GM18870 (cell line): ENCODE results near the gene HPSE2.

Experiments
- ATAC-seq: cut with Tn5 transposase; IDR thresholded peaks from one replicate; pipeline ENCODE4 v1.9.1; 2021; ENCODE audit warnings: moderate library complexity; ENCODE audit not compliant: unreplicated experiment

The HPSE2 gene

GRCh38 chr10:98632456-98633150, 603.0 kb downstream of the HPSE2 start:
- ATAC-seq: no peak

DNA sequence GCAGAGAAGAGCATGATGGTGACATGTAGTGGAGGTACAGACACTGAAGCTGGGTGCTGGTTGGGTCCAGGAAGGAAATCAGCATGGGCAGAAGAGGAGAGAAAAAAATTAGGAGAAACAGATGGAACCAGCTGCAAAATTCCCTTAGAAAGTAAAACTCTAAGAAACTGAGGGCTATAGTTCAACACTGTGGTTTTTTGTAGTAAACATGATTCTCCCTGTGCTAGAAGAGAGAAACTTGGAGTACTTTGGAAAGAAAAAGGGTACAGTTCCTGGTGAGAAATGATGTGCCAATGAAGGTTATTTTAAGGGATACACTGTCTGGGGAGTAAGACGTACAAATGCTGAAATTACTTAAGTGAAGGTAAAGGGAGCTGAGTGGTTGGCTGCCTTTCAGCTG, 607.4 kb downstream of the HPSE2 start:
- ATAC-seq: no peak

- no peak for ATAC-seq
These were observed 607.9 kb downstream of the HPSE2 start for GRCh38 chr10:98627711-98628110.

DNA sequence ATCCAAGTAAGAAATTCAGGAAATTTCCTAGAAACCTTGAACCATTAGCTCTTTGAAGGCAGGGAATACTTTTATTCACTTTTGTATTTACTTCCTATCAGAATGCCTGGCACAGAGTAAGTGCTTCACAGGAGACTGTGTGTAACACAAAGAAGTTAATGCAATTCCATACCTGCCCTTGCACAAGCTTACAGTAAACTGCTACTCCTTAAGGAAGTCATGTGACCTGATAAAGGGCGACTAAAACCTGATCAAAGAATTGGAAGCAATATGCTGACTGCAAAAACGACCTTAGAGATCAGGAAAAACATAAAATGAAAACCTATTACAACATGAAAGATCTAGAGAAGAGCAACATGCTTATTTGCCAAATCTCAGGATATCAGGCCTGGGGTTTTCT, 610.7 kb downstream of the HPSE2 start:
- ATAC-seq: no peak

DNA sequence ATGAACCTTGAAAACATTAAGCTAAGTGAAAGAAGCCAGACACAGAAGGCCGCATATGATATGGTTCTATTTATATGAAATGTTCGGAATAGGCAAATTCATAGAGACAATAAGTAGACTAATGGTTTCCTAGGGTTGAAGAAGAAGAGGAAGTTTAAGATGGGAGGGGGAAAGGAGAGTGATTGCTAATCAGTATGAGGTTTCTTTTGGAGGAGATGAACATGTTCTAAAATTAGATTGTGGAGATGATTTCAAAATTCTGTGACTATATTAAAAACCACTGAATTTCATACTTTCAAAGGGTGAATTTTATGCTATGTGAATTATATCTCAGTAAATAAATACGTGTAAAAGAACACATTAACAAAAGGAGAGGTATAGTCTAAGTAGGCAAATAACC, 612.5 kb downstream of the HPSE2 start:
- no peak for ATAC-seq

GRCh38 chr10:98621630-98622029, 614.0 kb downstream of the HPSE2 start:
- no peak for ATAC-seq

- ATAC-seq: no peak
These were observed 615.1 kb downstream of the HPSE2 start for GRCh38 chr10:98620503-98620902.

GRCh38 chr10:98619446-98619845, 616.2 kb downstream of the HPSE2 start:
- no peak for ATAC-seq

DNA sequence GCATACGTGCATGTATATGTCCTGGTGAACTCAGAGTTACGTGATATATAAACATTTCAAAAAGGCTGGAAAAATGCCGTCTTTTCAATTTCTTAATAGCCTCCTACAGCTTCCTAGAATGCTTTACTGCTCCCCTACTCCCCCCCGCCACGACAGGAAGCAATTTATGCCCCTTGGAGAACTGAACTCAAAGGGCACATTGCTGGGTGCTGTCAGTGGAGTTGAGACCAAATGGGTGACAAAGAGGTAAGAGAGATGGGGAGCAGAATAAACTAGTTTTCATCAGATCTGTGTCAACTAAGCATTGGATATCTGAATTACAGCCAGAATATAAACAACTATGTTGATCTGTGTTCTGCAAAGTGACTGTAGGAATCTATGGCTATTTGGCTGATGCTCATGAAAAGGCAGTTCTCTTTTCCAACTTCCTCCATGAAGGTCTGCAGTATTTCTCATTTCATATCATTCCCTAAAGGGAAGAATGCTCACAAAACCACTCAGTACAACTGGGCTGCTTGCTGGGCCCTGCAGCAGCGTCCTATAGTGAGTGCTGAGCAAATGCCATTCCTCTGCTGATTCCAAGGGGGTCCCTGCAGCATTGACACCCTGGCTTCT, 617.6 kb downstream of the HPSE2 start:
- no peak for ATAC-seq

DNA sequence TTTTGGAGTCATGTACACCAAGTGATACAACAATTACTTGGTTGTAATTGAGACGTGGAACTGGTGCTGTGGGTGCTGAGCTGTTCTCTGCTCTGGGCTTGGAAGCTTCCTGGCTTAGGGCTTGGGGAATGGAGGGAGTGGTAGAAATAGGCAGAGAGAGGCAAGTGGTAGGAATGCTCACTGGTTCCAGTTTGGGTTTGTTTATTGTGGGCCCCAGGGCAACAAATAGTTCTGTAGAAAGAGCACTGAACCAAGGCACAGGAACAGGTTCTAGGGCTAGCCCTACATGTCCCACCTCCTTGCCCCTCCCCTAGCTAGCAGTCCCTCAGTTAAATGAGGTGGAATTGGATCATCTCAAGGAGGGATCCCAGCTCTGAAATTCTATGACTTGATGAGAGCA, 622.2 kb downstream of the HPSE2 start:
- no peak for ATAC-seq

DNA sequence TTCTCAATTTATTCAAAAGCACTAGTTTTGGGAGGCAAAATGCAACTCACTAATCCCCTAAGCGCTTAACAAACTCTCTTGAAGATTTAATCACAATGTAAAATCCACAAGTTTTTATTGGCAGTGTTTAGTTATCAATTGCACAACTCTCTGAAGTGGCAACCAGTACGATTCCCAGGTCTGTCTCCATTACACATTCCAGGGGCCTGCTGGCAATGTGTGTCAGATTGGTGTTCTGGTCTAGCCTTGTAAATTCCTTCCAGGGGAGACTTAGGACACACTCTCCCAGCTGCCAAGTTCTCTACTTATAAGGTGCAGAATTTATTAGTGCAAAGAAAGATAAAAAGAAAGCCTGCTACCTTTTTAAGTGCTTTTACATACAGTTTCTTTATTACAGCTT, 624.2 kb downstream of the HPSE2 start:
- no peak for ATAC-seq

DNA sequence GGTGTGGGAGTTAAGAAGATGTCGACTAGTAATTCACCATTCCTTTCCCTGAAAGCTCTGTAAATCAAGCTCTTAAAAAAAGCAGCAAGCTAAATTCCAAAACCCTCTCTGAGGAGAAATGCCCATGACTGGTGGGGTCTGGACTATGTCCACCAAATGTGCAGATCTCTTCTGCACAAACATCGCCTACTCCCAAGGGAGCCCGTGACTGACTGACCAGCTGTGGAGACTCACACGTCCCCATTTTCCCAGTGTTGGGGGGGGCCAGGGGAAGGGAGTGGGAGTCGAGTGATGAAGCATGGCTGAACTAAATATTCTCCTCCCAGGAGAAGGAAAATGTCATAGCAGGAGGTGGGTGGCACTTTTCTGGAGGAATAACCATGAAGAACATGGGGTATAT, 624.8 kb downstream of the HPSE2 start:
- no peak for ATAC-seq

DNA sequence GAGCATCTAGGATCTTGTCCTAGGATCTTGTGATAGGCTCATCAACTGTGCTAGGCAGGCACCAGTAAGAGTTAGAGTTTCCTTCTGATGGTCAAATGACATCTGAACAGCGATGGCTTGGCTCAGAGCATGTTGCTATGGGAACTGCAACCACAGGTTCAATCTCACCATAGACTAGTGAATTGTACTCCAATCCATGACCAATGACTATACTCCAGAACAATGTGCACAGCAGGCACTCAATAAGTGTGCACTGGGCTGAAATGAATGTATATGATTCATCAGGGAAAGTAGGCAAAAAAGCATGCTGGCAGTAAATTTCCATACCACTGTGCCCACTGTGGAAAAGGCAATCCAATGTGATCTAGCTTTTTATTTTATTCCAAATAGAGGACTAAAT, 625.4 kb downstream of the HPSE2 start:
- ATAC-seq: no peak

DNA sequence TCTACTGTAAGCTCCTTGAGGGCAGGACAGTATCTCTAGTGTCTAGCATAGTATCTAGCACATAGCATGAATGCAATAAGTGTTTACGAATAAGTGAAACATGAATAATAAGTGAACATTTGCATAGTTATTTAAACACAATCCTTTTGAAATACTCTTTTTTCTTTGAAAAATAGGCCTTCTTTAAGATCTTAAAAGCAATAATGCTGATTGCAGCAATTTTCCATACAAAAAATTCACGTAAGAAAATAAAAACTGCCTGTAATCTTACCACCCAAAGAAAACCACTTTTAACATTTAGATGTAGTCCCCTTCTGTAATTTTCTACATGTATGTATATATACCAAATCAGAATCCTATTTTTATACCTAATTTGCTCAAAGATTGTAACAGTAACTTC, 626.4 kb downstream of the HPSE2 start:
- no peak for ATAC-seq

GRCh38 chr10:98608411-98608810, 627.2 kb downstream of the HPSE2 start:
- no peak for ATAC-seq

DNA sequence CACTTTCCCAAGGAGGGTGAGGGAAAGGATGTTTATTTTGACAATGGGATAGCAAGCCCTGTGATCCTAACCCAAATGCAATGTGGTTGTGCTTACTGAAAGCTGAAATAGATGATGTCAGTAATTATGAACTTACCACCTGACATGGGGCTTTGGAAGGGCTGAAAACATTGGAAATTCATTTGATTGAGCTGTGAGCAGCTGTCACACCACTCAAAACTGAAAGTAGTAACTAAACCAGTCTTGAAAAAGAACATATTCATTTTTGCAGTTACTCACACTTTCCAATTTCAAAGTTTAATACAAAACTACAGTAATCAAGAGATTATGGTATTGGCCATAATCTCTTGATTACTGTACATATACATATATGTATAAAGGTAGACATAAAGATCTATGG, 633.4 kb downstream of the HPSE2 start:
- ATAC-seq: no peak

GRCh38 chr10:98599032-98599610, 636.5 kb downstream of the HPSE2 start:
- no peak for ATAC-seq

DNA sequence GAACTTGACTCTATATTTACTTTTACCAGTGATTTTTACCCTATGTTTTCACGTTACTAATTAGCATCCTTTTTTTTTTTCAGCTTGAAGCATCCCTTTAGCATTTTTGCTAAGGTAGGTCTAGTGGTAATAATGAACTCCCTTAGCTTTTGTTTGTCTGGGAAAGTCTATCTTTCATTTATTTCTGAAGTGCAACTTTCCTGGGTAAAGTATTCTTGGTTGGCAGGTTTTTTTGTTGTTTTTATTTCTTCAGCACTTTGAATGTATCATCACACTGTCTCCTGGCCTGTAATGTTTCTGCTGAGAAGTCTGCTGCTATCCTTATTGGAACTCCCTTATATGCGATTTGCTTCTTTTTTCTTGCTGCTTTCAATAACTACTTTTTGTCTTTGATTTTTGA, 639.2 kb downstream of the HPSE2 start:
- no peak for ATAC-seq

- no peak for ATAC-seq
These were observed 646.0 kb downstream of the HPSE2 start for GRCh38 chr10:98589691-98590090.

- no peak for ATAC-seq
These were observed 646.6 kb downstream of the HPSE2 start for GRCh38 chr10:98589007-98589406.

- ATAC-seq: no peak
These were observed 648.4 kb downstream of the HPSE2 start for GRCh38 chr10:98587156-98587837.

- no peak for ATAC-seq
These were observed 649.6 kb downstream of the HPSE2 start for GRCh38 chr10:98586096-98586495.
